G401.6 (cell line): ENCODE data around the gene CYP19A1.

Experiments
- FAIRE-seq: peaks from 2 replicates; lab custom pipeline; 2012; peaks lifted over from hg19 to GRCh38; lab: Jason Lieb, UNC

CYP19A1 gene

GRCh38 chr15:51338496-51338895, at the start of gene CYP19A1:
Gene CYP19A1, minus strand, starts transcription at chr15:51338596. Its CDS starts 95,684 bp downstream, at chr15:51242912.
- FAIRE-seq = no peak

GRCh38 chr15:51387699-51388041, 49.3 kb upstream of the CYP19A1 start:
- no peak for FAIRE-seq

- no peak for FAIRE-seq
These were observed 48.7 kb upstream of the CYP19A1 start for GRCh38 chr15:51386960-51387698.

GRCh38 chr15:51386486-51386885, 48.1 kb upstream of the CYP19A1 start:
- FAIRE-seq = no peak

GRCh38 chr15:51386029-51386428, 47.6 kb upstream of the CYP19A1 start:
- no peak for FAIRE-seq

- FAIRE-seq = no peak
These were observed 44.4 kb upstream of the CYP19A1 start for GRCh38 chr15:51382787-51383186.

- FAIRE-seq = peak; percentile 53
These were observed 42.8 kb upstream of the CYP19A1 start for GRCh38 chr15:51380999-51381806.

GRCh38 chr15:51379390-51379789, 41.0 kb upstream of the CYP19A1 start:
- FAIRE-seq = no peak

GRCh38 chr15:51378406-51378805, 40.0 kb upstream of the CYP19A1 start:
- no peak for FAIRE-seq

- FAIRE-seq = no peak
These were observed 38.8 kb upstream of the CYP19A1 start for GRCh38 chr15:51377038-51377786.

GRCh38 chr15:51375966-51376640, 37.7 kb upstream of the CYP19A1 start:
- no peak for FAIRE-seq

GRCh38 chr15:51374131-51374530, 35.7 kb upstream of the CYP19A1 start:
- no peak for FAIRE-seq

GRCh38 chr15:51371266-51371665, 32.9 kb upstream of the CYP19A1 start:
- no peak for FAIRE-seq

GRCh38 chr15:51369451-51369761, 31.0 kb upstream of the CYP19A1 start:
- no peak for FAIRE-seq

- FAIRE-seq = no peak
These were observed 30.5 kb upstream of the CYP19A1 start for GRCh38 chr15:51368751-51369450.

- FAIRE-seq = no peak
These were observed 29.9 kb upstream of the CYP19A1 start for GRCh38 chr15:51368307-51368706.

- FAIRE-seq = no peak
These were observed 29.1 kb upstream of the CYP19A1 start for GRCh38 chr15:51367322-51367976.

GRCh38 chr15:51366920-51367319, 28.5 kb upstream of the CYP19A1 start:
- no peak for FAIRE-seq

GRCh38 chr15:51366071-51366470, 27.7 kb upstream of the CYP19A1 start:
- no peak for FAIRE-seq

GRCh38 chr15:51365417-51365816, 27.0 kb upstream of the CYP19A1 start:
- no peak for FAIRE-seq

- no peak for FAIRE-seq
These were observed 25.0 kb upstream of the CYP19A1 start for GRCh38 chr15:51363383-51363782.
